OCI-LY3 (cell line): ENCODE data around the gene SCARB1.

Experiments used
- H2AFZ ChIP-seq: fragments of 200-600, 300-600 bp; shearing (Covaris generic); 2 replicates; pipeline ENCODE4 v1.6.0; 2014; ENCODE audit warnings: antibody characterized with exemption, low read depth, low read length
- H3K27ac ChIP-seq: fragments of 200-600, 300-600 bp; sonication (generic); 2 replicates; pipeline ENCODE4 v1.5.1; 2014; ENCODE audit warnings: mild to moderate bottlenecking, low read length, moderate library complexity, mixed read lengths
- H3K27me3 ChIP-seq: fragments of 200-600, 300-600 bp; sonication (generic); 2 replicates; pipeline ENCODE4 v1.6.1; 2014; ENCODE audit warnings: low read depth, low read length, mixed read lengths
- H3K36me3 ChIP-seq: fragments of 200-600, 300-600 bp; sonication (generic); replicated peaks from 2 replicates; pipeline ENCODE3; 2014; ENCODE audit warnings: low read depth, low read length, mixed read lengths
- H3K4me1 ChIP-seq: fragments of 300-600, 200-600 bp; sonication (generic); 2 replicates; pipeline ENCODE4 v1.6.1; 2014; ENCODE audit warnings: low read length, mixed read lengths
- H3K4me2 ChIP-seq: fragments of 200-600, 300-600 bp; sonication (generic); 2 replicates; pipeline ENCODE4 v1.6.1; 2014; ENCODE audit warnings: low read length, mixed read lengths
- H3K4me3 ChIP-seq: fragments of 300-600, 200-600 bp; sonication (generic); 2 replicates; pipeline ENCODE4 v1.5.1; 2014; ENCODE audit warnings: antibody characterized with exemption, mild to moderate bottlenecking, low read length, moderate library complexity
- H3K79me2 ChIP-seq: fragments of 300-600, 200-600 bp; shearing (Covaris generic); 2 replicates; pipeline ENCODE4 v1.6.1; 2014; ENCODE audit warnings: mild to moderate bottlenecking, low read length, mixed read lengths
- H3K9ac ChIP-seq: fragments of 300-600, 200-600 bp; shearing (Covaris generic); 2 replicates; pipeline ENCODE4 v1.6.0; 2014; ENCODE audit warnings: mild to moderate bottlenecking, low read length, moderate library complexity
- H3K9me3 ChIP-seq: fragments of 200-600, 300-600 bp; shearing (Covaris generic); 2 replicates; pipeline ENCODE4 v1.6.1; 2014; ENCODE audit warnings: low read length, mixed read lengths; ENCODE audit not compliant: insufficient read depth
- H4K20me1 ChIP-seq: fragments of 200-600, 300-600 bp; sonication (generic); 2 replicates; pipeline ENCODE4 v1.6.1; 2016; ENCODE audit warnings: low read length, mixed read lengths; ENCODE audit not compliant: insufficient read depth
- CTCF ChIP-seq: fragments of 200-600, 300-600 bp; sonication (generic); IDR thresholded peaks from 2 replicates; pipeline ENCODE4 v1.5.1; 2014; ENCODE audit warnings: antibody characterized with exemption, low read length, low read depth
- EZH2phosphoT487 ChIP-seq: fragments of 200-600 bp; shearing (Covaris generic); IDR thresholded peaks from 2 replicates; pipeline ENCODE4 v1.6.1; 2018; ENCODE audit warnings: antibody characterized with exemption, mixed run types, low read depth

SCARB1 gene

GRCh38 chr12:124765581-124766489, 97.8 kb downstream of the SCARB1 start:
- Histone ChIP-seq H3K36me3 (peaks cover 7% of the 10 kb centered on the region), H3K79me2 (no peaks in the 10 kb centered on the region), H3K4me2 (no peak overlapping the region), H3K4me3 (no peak overlapping the region), H3K27me3 (peaks cover 51% of the 10 kb centered on the region), H3K4me1 (peaks cover 27% of the 10 kb centered on the region), H3K9ac (no peak overlapping the region), H3K27ac (no peak overlapping the region), H4K20me1 (no peaks in the 10 kb centered on the region), H3K9me3 (peaks cover 10% of the 10 kb centered on the region; the same call in 1 of the 2 replicates), H2AFZ (no peak overlapping the region)
- TF ChIP-seq EZH2phosphoT487, result no peak
- no peak for TF ChIP-seq CTCF

- Histone ChIP-seq H3K27ac (no peak overlapping the region), H3K4me2 (no peak overlapping the region), H3K9ac (no peak overlapping the region)
These were observed 98.6 kb downstream of the SCARB1 start for GRCh38 chr12:124764870-124765580.

DNA sequence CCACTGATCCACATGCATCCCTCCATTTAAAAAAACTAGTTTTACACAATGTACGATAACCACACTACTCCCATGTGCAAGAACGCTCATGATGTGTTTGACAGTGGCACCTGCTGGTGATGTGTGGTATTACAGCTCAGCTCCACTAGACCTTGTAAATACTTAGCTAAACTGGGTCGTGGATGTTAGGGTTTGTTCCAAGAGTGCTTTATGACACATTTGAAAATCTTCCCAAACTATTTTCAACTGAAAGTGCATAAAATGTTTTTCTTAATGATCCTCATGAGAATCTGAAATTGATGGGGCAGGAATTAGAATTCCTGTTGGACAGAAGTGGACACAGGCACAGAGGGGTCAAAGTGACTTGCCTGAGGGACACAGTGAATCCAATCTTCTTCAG, 99.2 kb downstream of the SCARB1 start:
- Histone ChIP-seq H3K27me3 (peaks cover 45% of the 10 kb centered on the region), H3K4me3 (no peak overlapping the region), H2AFZ (no peak overlapping the region), H3K9ac (no peak overlapping the region), H4K20me1 (no peaks in the 10 kb centered on the region), H3K79me2 (no peaks in the 10 kb centered on the region), H3K4me1 (peaks cover 13% of the 10 kb centered on the region), H3K36me3 (peaks cover 7% of the 10 kb centered on the region), H3K9me3 (peaks cover 10% of the 10 kb centered on the region; the same call in 1 of the 2 replicates), H3K27ac (no peak overlapping the region), H3K4me2 (no peak overlapping the region)
- no peak for TF ChIP-seq EZH2phosphoT487
- peak; percentile 80 for TF ChIP-seq CTCF

More at GRCh38 chr12:124764870-124765580, 98.6 kb downstream of the SCARB1 start:
- no peaks in the 10 kb centered on the region for H4K20me1 ChIP-seq
- H3K9me3 ChIP-seq, result peaks cover 10% of the 10 kb centered on the region; the same call in 1 of the 2 replicates
- no peak overlapping the region for H2AFZ ChIP-seq
- no peaks in the 10 kb centered on the region for H3K79me2 ChIP-seq
- peaks cover 7% of the 10 kb centered on the region for H3K36me3 ChIP-seq
- TF ChIP-seq CTCF, result no peak
- TF ChIP-seq EZH2phosphoT487, result no peak
- peaks cover 45% of the 10 kb centered on the region for H3K27me3 ChIP-seq
- no peak overlapping the region for H3K4me3 ChIP-seq
- H3K4me1 ChIP-seq, result peaks cover 19% of the 10 kb centered on the region

DNA sequence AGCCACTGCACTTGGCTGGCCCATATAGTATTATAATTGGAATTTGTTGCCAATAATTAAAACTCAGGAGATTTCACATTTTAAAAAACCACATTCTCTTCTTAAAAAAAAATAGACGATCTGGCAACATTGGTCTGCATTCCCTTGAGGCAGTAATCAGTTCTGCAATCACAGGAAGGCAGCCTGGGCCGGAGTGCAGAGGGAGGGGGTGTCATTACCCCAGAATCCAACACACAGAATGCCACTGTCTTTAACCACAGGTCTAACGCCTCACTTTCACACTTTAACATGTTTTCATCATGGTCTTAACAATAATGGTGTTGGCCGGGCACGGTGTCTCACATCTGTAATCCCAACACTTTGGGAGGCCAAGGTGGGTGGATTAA, 100.1 kb downstream of the SCARB1 start:
- Histone ChIP-seq H3K79me2 (no peaks in the 10 kb centered on the region), H3K4me3 (no peak overlapping the region), H3K9me3 (peaks cover 10% of the 10 kb centered on the region; the same call in 1 of the 2 replicates), H3K27ac (no peak overlapping the region), H3K4me1 (peaks cover 13% of the 10 kb centered on the region), H3K27me3 (peaks cover 43% of the 10 kb centered on the region), H4K20me1 (no peaks in the 10 kb centered on the region), H3K36me3 (peaks cover 7% of the 10 kb centered on the region), H3K4me2 (no peak overlapping the region), H3K9ac (no peak overlapping the region), H2AFZ (no peak overlapping the region)
- TF ChIP-seq CTCF, result no peak
- no peak for TF ChIP-seq EZH2phosphoT487
